IMR-90 (cell line): ENCODE data around the gene CBR4. TPM values are rescaled to one million over a fixed set of nuclear protein-coding genes. Genes with fewer than 3 reads are reported as not detected.

Source experiments
- ATAC-seq: fragments of 200-7000 bp; cut with Tn5 transposase; 2 replicates; pipeline ENCODE4 v1.9.1; 2020; ENCODE audit warnings: low read depth, mild to moderate bottlenecking, moderate library complexity
- BruUV-seq: library from RNA; stranded (reverse); fragments of 400-500 nt; replicated peaks from 2 replicates; lab custom pipeline; 2021; lab: Mats Ljungman, UMichigan
- CTCF ChIA-PET: fragments of 300-600 bp; formaldehyde crosslinking; extraction: SDS; loops from one replicate; lab custom pipeline; 2021; ENCODE audit warnings: antibody characterized with exemption; lab: Yijun Ruan, JAX
- POLR2A ChIA-PET: fragments of 300-600 bp; sonication (Branson Sonifier 250); formaldehyde crosslinking; loops from one replicate; lab custom pipeline; 2022; ENCODE audit warnings: antibody characterized with exemption; ENCODE audit not compliant: unreplicated experiment; lab: Charles Lee
- DNase-seq: peaks from one replicate; pipeline ENCODE4 v3.0.0; 2013
- H2AFZ ChIP-seq: replicated peaks from 2 replicates; pipeline ENCODE3; 2013; ENCODE audit warnings: low read length, mild to moderate bottlenecking; ENCODE audit not compliant: poor library complexity
- H2AK5ac ChIP-seq: 2 replicates; pipeline ENCODE4 v1.6.1; 2013; ENCODE audit warnings: low read depth, low read length, inconsistent platforms
- H2AK9ac ChIP-seq: replicated peaks from 2 replicates; pipeline ENCODE3; 2013; ENCODE audit warnings: mild to moderate bottlenecking, low read depth, low read length, moderate library complexity; ENCODE audit not compliant: poor library complexity
- H2BK120ac ChIP-seq: 2 replicates; pipeline ENCODE4 v1.6.1; 2013; ENCODE audit warnings: low read depth, low read length, inconsistent platforms
- H2BK15ac ChIP-seq: 3 replicates; pipeline ENCODE4 v1.6.1; 2013; ENCODE audit warnings: low read depth, low read length, inconsistent platforms
- H2BK20ac ChIP-seq: 2 replicates; pipeline ENCODE4 v1.6.1; 2013; ENCODE audit warnings: low read depth, mild to moderate bottlenecking, inconsistent platforms, low read length, moderate library complexity
- H2BK5ac ChIP-seq: 2 replicates; pipeline ENCODE4 v1.6.1; 2013; ENCODE audit warnings: mild to moderate bottlenecking, low read depth, low read length, inconsistent platforms; ENCODE audit not compliant: poor library complexity, severe bottlenecking
- H3K14ac ChIP-seq: replicated peaks from 2 replicates; pipeline ENCODE4 v1.6.1; 2013; ENCODE audit warnings: low read depth, low read length, inconsistent platforms
- H3K18ac ChIP-seq: 2 replicates; pipeline ENCODE4 v1.6.1; 2013; ENCODE audit warnings: low read depth, low read length, control low read depth
- H3K23ac ChIP-seq: 2 replicates; pipeline ENCODE4 v1.6.1; 2013; ENCODE audit warnings: low read depth, low read length, inconsistent platforms
- H3K27ac ChIP-seq: 2 replicates; pipeline ENCODE4 v1.5.1; 2013; ENCODE audit warnings: mild to moderate bottlenecking, control low read depth, low read length; ENCODE audit not compliant: insufficient read depth
- H3K27me3 ChIP-seq: 2 replicates; pipeline ENCODE4 v1.6.1; 2013; ENCODE audit warnings: low read length; ENCODE audit not compliant: control insufficient read depth, insufficient read depth
- H3K36me3 ChIP-seq: 2 replicates; pipeline ENCODE4 v1.6.1; 2013; ENCODE audit warnings: low read length, mixed read lengths; ENCODE audit not compliant: control insufficient read depth, insufficient read depth
- H3K4ac ChIP-seq: 2 replicates; pipeline ENCODE4 v1.6.1; 2013; ENCODE audit warnings: low read depth, low read length, inconsistent platforms
- H3K4me1 ChIP-seq: 2 replicates; pipeline ENCODE4 v1.6.1; 2013; ENCODE audit warnings: low read length, mixed read lengths; ENCODE audit not compliant: control insufficient read depth, insufficient read depth
- H3K4me2 ChIP-seq: 2 replicates; pipeline ENCODE4 v1.6.1; 2013; ENCODE audit warnings: low read depth, mild to moderate bottlenecking, control low read depth, low read length, moderate library complexity
- H3K4me3 ChIP-seq: 2 replicates; pipeline ENCODE4 v1.5.1; 2013; ENCODE audit warnings: low read depth, mild to moderate bottlenecking, control low read depth, low read length, moderate library complexity; ENCODE audit not compliant: insufficient read depth
- H3K56ac ChIP-seq: 2 replicates; pipeline ENCODE4 v1.6.1; 2013; ENCODE audit warnings: low read length, inconsistent platforms; ENCODE audit not compliant: insufficient read depth; ENCODE audit errors: extremely low read depth
- H3K79me1 ChIP-seq, 2 experiments: 2 replicates each; pipeline ENCODE4 v1.6.1; 2013; ENCODE audit warnings: low read length in 2 of 2, inconsistent platforms in 1 of 2, low read depth in 1 of 2
- H3K9ac ChIP-seq: 2 replicates; pipeline ENCODE4 v1.6.1; 2013; ENCODE audit warnings: low read depth, low read length, control low read depth
- H3K9me1 ChIP-seq: 2 replicates; pipeline ENCODE4 v1.6.1; 2013; ENCODE audit warnings: low read length, inconsistent platforms; ENCODE audit not compliant: insufficient read depth
- H3K9me3 ChIP-seq: 2 replicates; pipeline ENCODE4 v1.6.1; 2013; ENCODE audit warnings: low read length; ENCODE audit not compliant: control insufficient read depth, insufficient read depth
- H4K20me1 ChIP-seq: 2 replicates; pipeline ENCODE4 v1.6.1; 2013; ENCODE audit warnings: low read length, inconsistent platforms; ENCODE audit not compliant: insufficient read depth
- H4K5ac ChIP-seq: 2 replicates; pipeline ENCODE4 v1.6.1; 2013; ENCODE audit warnings: mild to moderate bottlenecking, low read depth, low read length, control low read depth
- H4K8ac ChIP-seq, 2 experiments: 2 replicates each; pipeline ENCODE4 v1.6.1; 2013; ENCODE audit warnings: low read depth in 2 of 2, low read length in 2 of 2, control low read depth in 1 of 2, inconsistent platforms in 1 of 2
- H4K91ac ChIP-seq: 2 replicates; pipeline ENCODE4 v1.6.1; 2013; ENCODE audit warnings: low read depth, low read length, inconsistent platforms; ENCODE audit not compliant: insufficient read depth
- FOS ChIP-seq: fragments of 150-350 bp; IDR thresholded peaks from 2 replicates; pipeline ENCODE4 v1.6.1; 2016; ENCODE audit warnings: low read depth, low read length
- MXI1 ChIP-seq: IDR thresholded peaks from 2 replicates; pipeline ENCODE4 v1.6.1; 2012; ENCODE audit warnings: low read depth, mild to moderate bottlenecking, low read length, moderate library complexity, borderline replicate concordance
- dilution Hi-C: fragments of 300-500 bp; cut with HindIII; formaldehyde crosslinking; loops from one replicate; pipeline ENCODE4 v1.14.3; 2018; ENCODE audit warnings: low sequenced_read_pairs; ENCODE audit not compliant: unreplicated experiment
- in situ Hi-C: fragments of 300-500 bp; cut with MboI; formaldehyde crosslinking; loops from 3 replicates; pipeline ENCODE4 v1.14.3; 2019; ENCODE audit warnings: low sequenced_read_pairs, inconsistent platforms, mixed read lengths
- intact Hi-C: fragments of 100-400 bp; cut with micrococcal nuclease; formaldehyde crosslinking; loops from 2 replicates; pipeline ENCODE4 v1.10.0; 2022
- polyA plus RNA-seq, 3 experiments: library from polyadenylated mRNA; depleted of rRNA; stranded (reverse); fragments of >200 nt; gene quantifications; 2 replicates each; pipeline ENCODE4 v1.2.3, GENCODE V29; 2012; ENCODE audit warnings: low replicate concordance in 1 of 3
- total RNA-seq: library from RNA; depleted of rRNA; stranded (reverse); fragments of >200 nt; gene quantifications from 2 replicates; pipeline ENCODE4 v1.2.3, GENCODE V29; 2012

Gene CBR4
- total and polyA plus RNA-seq, 2 of the 4 experiments (the other 2 are of a cell fraction) = 2.7 to 4.5 TPM

- no peak for TF ChIP-seq FOS
Measured at GRCh38 chr4:169032883-169033645, 23.0 kb upstream of the CBR4 start (continued).

- POLR2A ChIA-PET = no interaction called here
- no peaks in the 10 kb centered on the region for H3K27me3 ChIP-seq
Measured at GRCh38 chr4:169032194-169032593, 22.1 kb upstream of the CBR4 start.

More at GRCh38 chr4:169032194-169032593, 22.1 kb upstream of the CBR4 start:
- Histone ChIP-seq H3K23ac (no peak overlapping the region), H3K27ac (no peak overlapping the region), H3K18ac (no peak overlapping the region), H2AFZ (no peak overlapping the region), H3K4ac (no peak overlapping the region), H2BK120ac (no peak overlapping the region), H3K4me2 (no peak overlapping the region), H4K5ac (no peak overlapping the region), H4K8ac (no peak overlapping the region), H3K9ac (no peak overlapping the region), H3K9me1 (no peaks in the 10 kb centered on the region), H3K4me1 (peaks cover 3% of the 10 kb centered on the region; the same call in 1 of the 2 replicates), H2AK5ac (no peak overlapping the region), H3K36me3 (no peaks in the 10 kb centered on the region), H3K79me1 (no peaks in the 10 kb centered on the region), H2BK20ac (no peak overlapping the region), H3K9me3 (no peaks in the 10 kb centered on the region), H4K20me1 (no peaks in the 10 kb centered on the region), H3K14ac (no peak overlapping the region), H2BK5ac (no peak overlapping the region), H2AK9ac (no peak overlapping the region), H3K56ac (no peak overlapping the region), H3K4me3 (no peak overlapping the region), H2BK15ac (no peak overlapping the region), H4K91ac (no peak overlapping the region)
- DNase-seq = no peak
- dilution Hi-C loops = no loop called here
- no peak for TF ChIP-seq MXI1
- BruUV-seq = no TSS peak
- ATAC-seq = no peak
- intact Hi-C loops = loop anchor here (5.0 kb wide), 1 partner anchor 80 kb away; no protein-coding TSS in a partner anchor
- in situ Hi-C loops = no loop called here
- CTCF ChIA-PET = no interaction called here
